Measurements from ENCODE around the gene TXNDC11.
"Not testable (repeated sequence)": the region's sequence is repeated elsewhere in the genome, so short reads cannot be mapped to it uniquely, and the experiment has no call there.

TXNDC11 gene, protein sequence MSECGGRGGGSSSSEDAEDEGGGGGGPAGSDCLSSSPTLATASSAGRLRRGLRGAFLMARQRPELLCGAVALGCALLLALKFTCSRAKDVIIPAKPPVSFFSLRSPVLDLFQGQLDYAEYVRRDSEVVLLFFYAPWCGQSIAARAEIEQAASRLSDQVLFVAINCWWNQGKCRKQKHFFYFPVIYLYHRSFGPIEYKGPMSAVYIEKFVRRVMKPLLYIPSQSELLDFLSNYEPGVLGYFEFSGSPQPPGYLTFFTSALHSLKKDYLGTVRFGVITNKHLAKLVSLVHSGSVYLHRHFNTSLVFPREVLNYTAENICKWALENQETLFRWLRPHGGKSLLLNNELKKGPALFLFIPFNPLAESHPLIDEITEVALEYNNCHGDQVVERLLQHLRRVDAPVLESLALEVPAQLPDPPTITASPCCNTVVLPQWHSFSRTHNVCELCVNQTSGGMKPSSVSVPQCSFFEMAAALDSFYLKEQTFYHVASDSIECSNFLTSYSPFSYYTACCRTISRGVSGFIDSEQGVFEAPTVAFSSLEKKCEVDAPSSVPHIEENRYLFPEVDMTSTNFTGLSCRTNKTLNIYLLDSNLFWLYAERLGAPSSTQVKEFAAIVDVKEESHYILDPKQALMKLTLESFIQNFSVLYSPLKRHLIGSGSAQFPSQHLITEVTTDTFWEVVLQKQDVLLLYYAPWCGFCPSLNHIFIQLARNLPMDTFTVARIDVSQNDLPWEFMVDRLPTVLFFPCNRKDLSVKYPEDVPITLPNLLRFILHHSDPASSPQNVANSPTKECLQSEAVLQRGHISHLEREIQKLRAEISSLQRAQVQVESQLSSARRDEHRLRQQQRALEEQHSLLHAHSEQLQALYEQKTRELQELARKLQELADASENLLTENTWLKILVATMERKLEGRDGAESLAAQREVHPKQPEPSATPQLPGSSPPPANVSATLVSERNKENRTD

DNA sequence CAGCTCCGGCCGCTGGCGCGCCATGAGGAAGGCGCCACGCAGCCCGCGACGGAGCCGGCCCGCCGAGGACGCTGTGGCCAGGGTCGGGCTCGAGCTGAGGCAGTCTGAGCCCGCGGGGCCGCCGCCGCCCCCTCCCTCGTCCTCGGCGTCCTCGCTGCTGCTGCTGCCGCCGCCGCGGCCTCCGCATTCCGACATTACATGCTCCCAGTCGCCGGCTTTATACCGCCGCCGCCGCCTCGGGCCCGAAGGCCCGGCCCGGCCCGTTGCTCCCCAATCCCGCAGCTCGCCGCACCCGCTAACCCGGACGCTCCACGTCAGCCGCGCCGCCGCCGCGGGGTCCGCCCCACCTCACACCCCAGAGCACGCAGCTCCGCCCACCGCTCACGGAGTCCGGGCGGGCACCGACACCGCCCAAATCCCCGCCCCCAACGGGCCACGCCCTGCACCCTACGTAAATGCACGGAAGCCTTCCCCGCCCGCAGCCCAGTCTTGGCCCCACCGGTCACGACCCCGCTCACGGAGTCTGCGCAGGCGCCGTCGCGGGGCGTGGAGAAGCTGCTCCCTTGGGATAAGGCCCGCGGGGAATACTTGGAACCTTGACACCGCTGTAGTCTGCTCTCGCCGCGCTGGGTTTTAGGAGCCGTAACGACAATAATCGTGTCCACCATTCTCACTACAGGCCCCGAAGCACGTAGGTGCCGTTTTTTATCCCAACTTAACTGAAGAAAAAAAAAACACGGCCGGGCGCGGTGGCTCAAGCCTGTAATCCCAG lies at the start of gene TXNDC11:
TSS of gene TXNDC11 (minus strand) at position 322 of the 772 bp plus-strand sequence. CDS start at position 195, 127 bp downstream.
- DNase-seq = peak; percentile 78

DNA sequence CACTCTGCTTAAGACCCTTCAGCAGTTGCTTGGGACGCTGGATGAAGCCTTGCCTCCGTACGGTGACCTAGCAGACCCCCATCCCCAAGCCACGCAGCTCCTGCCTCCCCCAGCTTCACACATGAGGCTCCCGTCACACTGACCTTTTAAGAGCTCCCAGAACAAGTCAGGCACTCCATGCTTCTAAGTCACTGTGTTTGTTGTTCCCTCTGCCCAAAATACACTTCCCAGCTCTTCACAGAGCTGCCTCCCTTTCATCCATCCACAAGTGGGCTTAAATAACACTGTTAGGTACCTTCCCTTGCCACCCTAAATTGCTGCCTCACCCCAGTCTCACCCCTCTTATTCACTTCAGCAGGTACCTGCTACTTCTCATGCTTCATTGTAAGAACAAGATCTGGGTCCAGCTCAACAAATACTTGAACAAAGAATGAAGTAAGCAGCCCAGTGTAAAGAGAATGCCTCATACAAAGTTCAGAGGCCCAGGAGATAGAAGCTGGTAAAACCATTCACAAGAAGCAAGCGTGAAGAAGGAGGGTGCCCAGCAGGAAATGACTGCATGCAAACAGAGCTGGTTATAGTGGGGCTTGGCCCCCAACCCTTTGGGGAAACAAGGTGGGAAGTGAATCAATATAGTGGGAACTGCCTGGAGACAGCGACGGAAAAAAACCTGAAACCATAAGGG lies 48.6 kb upstream of the TXNDC11 start:
- DNase-seq = no peak

DNA sequence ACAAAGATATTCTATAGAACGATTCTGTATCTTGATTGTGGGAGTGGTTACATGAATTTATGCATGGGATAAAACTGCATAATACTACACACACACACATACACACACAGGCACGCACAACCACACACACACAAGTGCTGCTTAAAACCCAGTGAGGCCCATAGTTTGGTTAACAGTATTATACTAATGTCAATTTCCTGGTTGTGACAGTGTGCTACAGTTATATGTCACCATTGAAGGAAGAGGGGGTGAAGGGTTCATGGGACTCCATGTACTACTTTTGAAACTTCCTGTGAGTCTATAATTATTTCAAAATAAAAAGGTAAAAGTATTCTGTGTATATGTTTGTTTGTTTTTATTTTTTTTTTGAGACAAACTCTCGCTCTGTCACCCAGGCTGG lies 46.3 kb upstream of the TXNDC11 start:
- no peak for DNase-seq

- not testable (repeated sequence) for DNase-seq
These were observed 42.4 kb upstream of the TXNDC11 start for GRCh38 chr16:11784980-11785599.

- DNase-seq = not testable (repeated sequence)
These were observed 41.7 kb upstream of the TXNDC11 start for GRCh38 chr16:11784381-11784780.

- DNase-seq = no peak
These were observed 41.3 kb upstream of the TXNDC11 start for GRCh38 chr16:11784038-11784369.

DNA sequence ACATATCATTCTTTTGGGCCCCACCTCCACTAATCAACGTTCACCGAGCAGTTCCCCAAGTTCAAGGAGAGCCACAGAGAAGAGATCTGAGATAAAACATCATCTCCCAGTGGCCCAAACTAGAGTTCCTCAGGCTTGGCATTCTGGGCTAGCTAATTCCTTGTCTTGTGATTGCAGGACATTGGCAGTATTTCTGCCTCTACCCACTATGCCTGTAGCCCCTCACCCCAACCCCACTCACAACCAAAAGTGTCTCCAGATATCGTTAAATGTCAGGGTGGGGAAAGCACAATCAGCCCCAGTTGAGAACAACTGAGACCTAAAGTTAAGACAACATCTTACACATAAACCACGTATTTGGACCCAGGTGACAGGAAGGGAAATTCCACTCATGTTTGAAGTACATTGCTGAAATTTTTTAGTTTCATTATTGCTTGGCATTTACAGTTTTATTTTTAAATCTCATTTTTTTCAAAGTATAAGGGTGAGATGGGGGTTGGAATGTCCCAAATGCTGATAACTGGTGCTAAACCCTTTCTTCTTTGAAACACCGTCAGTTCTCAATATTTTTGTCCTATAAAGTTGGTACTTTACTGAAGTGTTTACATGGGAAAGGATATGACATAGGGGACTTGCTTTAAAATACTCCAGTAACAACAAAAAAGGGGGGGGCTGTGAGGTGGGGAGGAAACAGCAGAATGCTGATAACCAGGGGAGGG lies 40.8 kb upstream of the TXNDC11 start:
- peak; percentile 39 for DNase-seq

DNA sequence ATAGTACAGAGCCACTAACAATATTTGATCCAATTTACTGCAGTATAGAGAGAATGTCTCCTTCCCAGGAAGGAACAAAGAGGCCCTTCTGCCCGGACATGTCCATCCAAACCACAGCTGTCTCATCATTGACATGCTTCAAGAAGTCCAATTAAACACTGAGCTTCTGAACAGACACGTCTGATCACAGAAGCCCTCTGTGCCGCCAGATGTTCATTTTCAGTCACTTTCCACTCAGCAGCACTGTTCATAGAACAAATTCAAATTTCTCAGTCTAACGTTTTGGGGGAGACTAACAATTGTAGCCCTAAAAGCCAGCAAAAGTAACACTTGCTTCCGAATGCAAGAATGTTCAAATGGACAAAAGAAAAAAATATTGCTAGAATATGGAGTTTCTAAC lies 39.1 kb upstream of the TXNDC11 start:
- peak; percentile 28 for DNase-seq

DNA sequence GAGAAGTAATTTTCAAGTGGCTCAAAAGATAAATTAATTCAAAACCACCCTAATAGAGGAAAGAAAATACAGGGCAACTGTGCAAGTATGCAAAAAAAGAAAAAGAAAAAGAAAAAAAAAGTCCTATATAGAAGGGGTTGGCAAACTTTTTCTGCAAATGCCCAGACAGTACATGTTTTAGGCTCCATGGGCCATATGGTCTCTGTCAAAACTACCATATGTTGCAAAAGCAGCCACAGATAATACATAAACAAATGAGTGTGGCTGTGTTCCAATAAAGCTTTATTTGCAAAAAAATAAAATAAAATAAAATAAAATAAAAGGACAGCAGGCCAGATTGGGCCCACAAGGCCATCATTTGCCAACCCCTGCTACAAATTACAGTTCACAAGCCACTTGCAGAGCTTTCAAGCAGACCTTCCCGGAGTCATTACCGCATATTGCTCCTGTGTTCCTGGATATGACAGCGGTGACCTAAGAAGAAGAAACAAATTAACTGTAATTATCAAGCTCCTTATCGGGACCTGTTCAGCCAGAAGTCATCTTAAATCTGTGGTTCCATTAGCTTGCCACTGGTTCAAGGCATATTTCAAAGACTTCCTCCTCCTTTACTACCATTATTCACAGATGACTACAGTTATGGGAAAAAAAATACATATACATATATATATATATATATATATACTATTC lies 38.5 kb upstream of the TXNDC11 start:
- DNase-seq = no peak

DNA sequence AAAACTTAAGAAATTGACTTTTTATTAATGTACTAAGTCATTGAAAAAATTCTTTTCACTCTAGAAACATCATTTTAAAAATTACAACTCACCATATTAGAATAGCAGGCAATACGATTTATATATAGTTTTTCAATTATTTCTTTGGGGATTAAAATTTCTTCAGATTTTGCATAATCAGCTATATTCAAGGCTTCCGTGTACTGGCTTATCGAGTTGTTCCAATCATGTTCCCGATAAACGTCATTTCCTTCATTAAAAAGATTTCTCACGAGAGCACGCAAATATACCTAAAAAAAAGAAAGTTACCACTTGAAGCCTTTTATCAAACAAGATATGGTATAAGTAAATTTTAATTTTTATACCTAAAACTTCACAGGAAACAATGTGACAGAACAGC lies 36.4 kb upstream of the TXNDC11 start:
- DNase-seq = no peak

GRCh38 chr16:11774065-11774626 lies 31.5 kb upstream of the TXNDC11 start:
- no peak for DNase-seq

DNA sequence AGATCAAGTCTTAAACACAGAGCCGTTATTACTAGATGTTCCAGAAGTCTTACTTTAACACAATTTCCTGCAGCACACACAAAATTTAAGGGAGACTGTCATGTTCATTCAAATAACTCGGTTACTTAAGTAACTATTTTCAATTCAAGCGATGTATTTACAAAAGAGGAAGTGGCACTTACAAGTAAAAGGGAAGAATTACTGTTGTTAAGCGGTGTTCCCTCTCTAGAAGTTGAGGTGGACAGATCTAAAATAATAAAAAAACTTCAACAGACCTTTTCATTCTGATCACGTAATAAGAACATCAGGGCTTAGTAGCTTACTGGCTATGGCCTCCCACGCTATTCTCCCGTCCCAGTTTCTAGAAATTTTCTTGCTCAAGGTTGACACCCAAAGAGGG lies 26.2 kb upstream of the TXNDC11 start:
- no peak for DNase-seq

GRCh38 chr16:11762431-11762830 lies 19.8 kb upstream of the TXNDC11 start:
- no peak for DNase-seq

DNA sequence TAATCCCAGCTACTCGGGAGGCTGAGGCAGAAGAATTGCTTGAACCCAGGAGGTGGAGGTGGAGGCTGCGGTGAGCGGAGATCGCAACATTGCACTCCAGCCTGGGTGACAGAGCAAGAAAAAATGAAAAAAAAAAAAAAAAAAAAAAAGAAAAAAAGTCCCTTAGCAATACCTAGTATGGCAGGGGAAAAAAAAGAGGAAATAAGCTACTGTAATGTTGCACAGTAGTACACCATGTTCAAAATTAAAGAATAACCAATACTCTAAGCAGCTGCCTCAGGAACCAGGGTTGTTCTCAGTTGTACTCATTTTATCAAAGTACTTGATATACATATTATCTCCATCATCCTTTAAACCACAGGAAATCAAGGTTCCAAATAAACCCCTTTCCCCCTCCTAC lies 17.3 kb upstream of the TXNDC11 start:
- DNase-seq = no peak

DNA sequence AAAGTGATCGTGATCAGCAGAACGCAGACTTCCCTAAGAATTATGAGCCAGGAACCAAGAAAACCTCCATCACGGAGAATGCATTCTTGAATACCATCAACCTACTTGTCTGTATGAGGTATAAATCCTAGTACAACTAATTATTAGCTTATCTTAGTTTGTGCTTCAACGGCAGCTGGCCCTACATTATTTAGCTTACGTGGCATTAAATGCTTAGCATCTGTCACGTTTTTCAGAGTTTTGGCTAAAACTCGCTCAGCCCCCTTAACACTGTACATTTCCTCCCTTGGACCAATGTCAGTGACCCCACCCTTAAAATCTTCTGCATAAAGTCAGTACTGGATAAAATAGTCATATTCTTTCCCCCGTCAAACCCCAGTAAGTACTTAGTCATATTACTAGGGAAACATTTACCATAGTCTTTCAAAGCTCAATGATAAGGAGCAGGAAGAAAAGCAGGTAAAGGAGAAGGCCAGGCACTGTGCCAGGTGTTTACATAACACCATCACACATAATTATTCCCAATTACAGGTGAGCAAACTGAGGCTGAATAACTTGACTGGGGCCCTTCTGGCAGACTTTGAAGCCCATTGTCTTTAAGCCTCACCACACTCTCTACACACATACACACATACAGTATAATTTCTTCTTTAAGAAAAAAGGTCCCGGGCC lies 16.6 kb upstream of the TXNDC11 start:
- no peak for DNase-seq

DNA sequence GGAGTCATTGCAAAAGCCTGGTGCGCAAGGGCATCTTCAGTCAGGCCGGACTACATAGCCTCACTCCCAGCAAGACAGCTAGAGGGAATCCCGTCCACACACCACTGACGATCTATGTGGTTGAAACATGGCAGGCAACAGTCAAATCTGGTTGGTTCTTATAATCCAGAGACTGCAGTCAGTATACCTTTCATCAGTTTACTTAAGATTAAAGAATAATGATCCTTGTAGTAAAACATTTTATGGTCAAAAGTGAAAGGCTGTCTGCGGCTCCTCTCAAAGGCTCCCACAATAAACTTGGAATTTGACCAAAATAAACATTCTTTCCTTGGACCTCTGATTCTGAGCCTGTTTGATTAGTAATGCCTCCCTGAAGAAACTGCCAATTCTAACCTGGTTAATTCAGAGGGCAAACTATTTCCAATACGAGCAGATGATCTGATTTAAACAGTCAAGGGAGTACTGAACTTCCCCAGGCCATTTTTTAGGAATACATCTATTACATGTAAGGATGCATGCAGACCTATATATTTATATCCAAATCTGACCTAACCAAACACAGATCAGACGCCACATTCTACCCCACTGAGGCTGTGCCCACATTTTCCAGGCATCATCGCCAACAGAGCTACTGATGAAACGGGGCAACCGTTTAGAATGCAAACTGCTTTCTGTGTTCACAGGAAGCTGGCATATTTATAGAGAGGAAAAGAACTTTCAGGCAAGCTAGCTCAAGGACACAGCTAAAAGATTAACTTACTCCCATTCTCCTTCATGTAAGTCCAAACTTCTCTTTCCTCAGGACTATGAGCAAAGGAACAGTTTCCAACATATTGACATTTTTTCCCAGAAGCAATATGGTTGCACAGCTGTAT lies 15.3 kb upstream of the TXNDC11 start:
- no peak for DNase-seq

- DNase-seq = no peak
These were observed 13.6 kb upstream of the TXNDC11 start for GRCh38 chr16:11756248-11756647.

- DNase-seq = no peak
These were observed 12.5 kb upstream of the TXNDC11 start for GRCh38 chr16:11755022-11755760.
